H7 (cell line): ENCODE results near the gene SPOPL. TPM values are rescaled to one million over a fixed set of nuclear protein-coding genes. Genes with fewer than 3 reads are reported as not detected.
"Not testable (repeated sequence)": the region's sequence is repeated elsewhere in the genome, so short reads cannot be mapped to it uniquely, and the experiment has no call there.

Experiments used
- DNase-seq: peaks from one replicate; pipeline ENCODE4 v3.0.0; 2012
- H3K27me3 ChIP-seq: 2 replicates; pipeline ENCODE4 v1.6.0; 2011; ENCODE audit warnings: mild to moderate bottlenecking, low read length; ENCODE audit not compliant: control insufficient read depth, insufficient read depth
- H3K36me3 ChIP-seq: replicated peaks from 2 replicates; pipeline ENCODE4 v1.5.1; 2011; ENCODE audit warnings: low read length; ENCODE audit not compliant: control insufficient read depth, insufficient read depth
- H3K4me3 ChIP-seq: 2 replicates; pipeline ENCODE4 v1.5.1; 2011; ENCODE audit warnings: low read depth, mild to moderate bottlenecking, control low read depth, low read length, moderate library complexity; ENCODE audit not compliant: insufficient read depth
- total RNA-seq: library from RNA; depleted of rRNA; stranded (reverse); fragments of >200 nt; shearing (Covaris generic); gene quantifications from 2 replicates; pipeline ENCODE4 v1.2.3, GENCODE V29; 2014

Gene SPOPL
- total RNA-seq, 1 experiment from 2014 or later, result 5.1 TPM

GRCh38 chr2:138524353-138524752 lies 22.8 kb downstream of the SPOPL start:
- H3K27me3 ChIP-seq, H3K4me3 ChIP-seq, DNase-seq, H3K36me3 ChIP-seq: not testable (repeated sequence)

- H3K27me3 ChIP-seq, result no peaks in the 10 kb centered on the region
- no peak overlapping the region for H3K4me3 ChIP-seq
- no peaks in the 10 kb centered on the region for H3K36me3 ChIP-seq
- DNase-seq, result no peak
Observed at GRCh38 chr2:138531913-138532312, 30.3 kb downstream of the SPOPL start.

GRCh38 chr2:138534791-138535190 lies 33.2 kb downstream of the SPOPL start:
- peaks cover 2% of the 10 kb centered on the region; the same call in 1 of the 2 replicates for H3K36me3 ChIP-seq
- no peak for DNase-seq
- no peak overlapping the region for H3K4me3 ChIP-seq
- H3K27me3 ChIP-seq, result no peaks in the 10 kb centered on the region

- Histone ChIP-seq H3K4me3 (no peak overlapping the region), H3K27me3 (no peaks in the 10 kb centered on the region), H3K36me3 (peaks cover 2% of the 10 kb centered on the region; the same call in 1 of the 2 replicates)
- no peak for DNase-seq
Observed at GRCh38 chr2:138536302-138536701, 34.7 kb downstream of the SPOPL start.

- peaks cover 2% of the 10 kb centered on the region; the same call in 1 of the 2 replicates for H3K36me3 ChIP-seq
- no peak overlapping the region for H3K4me3 ChIP-seq
- DNase-seq, result no peak
- no peaks in the 10 kb centered on the region for H3K27me3 ChIP-seq
Observed at GRCh38 chr2:138536740-138537139, 35.2 kb downstream of the SPOPL start.

GRCh38 chr2:138537170-138537915 lies 35.8 kb downstream of the SPOPL start:
- DNase-seq, result no peak
- Histone ChIP-seq H3K27me3 (no peaks in the 10 kb centered on the region), H3K4me3 (no peak overlapping the region), H3K36me3 (peaks cover 2% of the 10 kb centered on the region; the same call in 1 of the 2 replicates)

GRCh38 chr2:138544206-138544605 lies 42.6 kb downstream of the SPOPL start:
- not testable (repeated sequence) for H3K4me3 ChIP-seq, DNase-seq, H3K36me3 ChIP-seq, H3K27me3 ChIP-seq

- DNase-seq, result no peak
- no peak overlapping the region for H3K4me3 ChIP-seq
- H3K36me3 ChIP-seq, result no peaks in the 10 kb centered on the region
- H3K27me3 ChIP-seq, result no peaks in the 10 kb centered on the region
Observed at GRCh38 chr2:138548796-138549195, 47.2 kb downstream of the SPOPL start.

- Histone ChIP-seq H3K27me3 (no peaks in the 10 kb centered on the region), H3K4me3 (no peak overlapping the region), H3K36me3 (no peaks in the 10 kb centered on the region; the same call in 1 of the 2 replicates)
- DNase-seq, result no peak
Observed at GRCh38 chr2:138550172-138550571, 48.6 kb downstream of the SPOPL start.

GRCh38 chr2:138550670-138551287 lies 49.2 kb downstream of the SPOPL start:
- no peak for DNase-seq
- no peaks in the 10 kb centered on the region for H3K27me3 ChIP-seq
- no peak overlapping the region for H3K4me3 ChIP-seq
- H3K36me3 ChIP-seq, result no peaks in the 10 kb centered on the region; the same call in 1 of the 2 replicates

- Histone ChIP-seq H3K36me3 (no peaks in the 10 kb centered on the region; the same call in 1 of the 2 replicates), H3K27me3 (no peaks in the 10 kb centered on the region), H3K4me3 (no peak overlapping the region)
- no peak for DNase-seq
Observed at GRCh38 chr2:138554123-138554522, 52.6 kb downstream of the SPOPL start.

GRCh38 chr2:138559641-138560040 lies 58.1 kb downstream of the SPOPL start:
- Histone ChIP-seq H3K4me3 (no peak overlapping the region), H3K27me3 (no peaks in the 10 kb centered on the region), H3K36me3 (no peaks in the 10 kb centered on the region; the same call in 1 of the 2 replicates)
- DNase-seq, result no peak

- Histone ChIP-seq H3K36me3 (peaks cover 5% of the 10 kb centered on the region), H3K4me3 (no peak overlapping the region), H3K27me3 (no peaks in the 10 kb centered on the region)
- no peak for DNase-seq
Observed at GRCh38 chr2:138564586-138565229, 63.1 kb downstream of the SPOPL start.

GRCh38 chr2:138565230-138565598 lies 63.6 kb downstream of the SPOPL start:
- H3K4me3 ChIP-seq, result no peak overlapping the region
- H3K36me3 ChIP-seq, result peaks cover 5% of the 10 kb centered on the region
- no peaks in the 10 kb centered on the region for H3K27me3 ChIP-seq
- no peak for DNase-seq

- Histone ChIP-seq H3K36me3 (peaks cover 3% of the 10 kb centered on the region), H3K4me3 (no peak overlapping the region), H3K27me3 (no peaks in the 10 kb centered on the region)
- DNase-seq, result no peak
Observed at GRCh38 chr2:138572318-138572717, 70.7 kb downstream of the SPOPL start.
